GM12892 (cell line): ENCODE results near the gene P2RY8.
"Not testable (repeated sequence)": the region's sequence is repeated elsewhere in the genome, so short reads cannot be mapped to it uniquely, and the experiment has no call there.

Experiments
- POLR2A ChIP-seq: IDR thresholded peaks from 2 replicates; pipeline ENCODE4 v1.6.1; 2011; ENCODE audit warnings: low read depth, low read length, control low read depth
- POLR2AphosphoS5 ChIP-seq: IDR thresholded peaks from 2 replicates; pipeline ENCODE4 v1.6.1; 2011; ENCODE audit warnings: low read depth, low read length, control low read depth

DNA sequence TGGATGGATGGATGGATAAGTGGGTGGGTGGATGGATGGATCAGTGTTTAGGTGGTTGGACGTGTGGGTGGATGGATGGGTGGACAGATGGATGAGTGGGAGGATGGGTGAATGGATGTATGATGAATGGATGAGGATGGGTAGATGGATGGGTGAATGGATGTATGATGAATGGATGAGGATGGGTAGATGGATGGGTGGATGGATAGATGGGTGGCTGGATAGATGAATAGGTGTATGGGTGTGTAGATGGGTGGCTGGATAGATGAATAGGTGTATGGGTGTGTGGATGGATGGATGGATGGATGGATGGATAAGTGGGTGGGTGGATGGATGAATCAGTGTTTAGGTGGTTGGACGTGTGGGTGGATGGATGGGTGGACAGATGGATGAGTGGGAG, 62.4 kb downstream of the P2RY8 start:
- not testable (repeated sequence) for TF ChIP-seq POLR2A, POLR2AphosphoS5
